ENCODE results near the gene CTNNA3.
"Not testable (repeated sequence)": the region's sequence is repeated elsewhere in the genome, so short reads cannot be mapped to it uniquely, and the experiment has no call there.

GRCh38 chr10:67699613-67700270, 3.7 kb upstream of the CTNNA3 start:
- TF ChIP-seq CTCF, POLR2A (IDR thresholded peaks at IDR 0.05): not testable (repeated sequence)

Measured in right lobe of liver (tissue), 4 donors.